ENCODE measurements around the gene ELK3. TPM values are rescaled to one million over a fixed set of nuclear protein-coding genes. Genes with fewer than 3 reads are reported as not detected.

ELK3 gene
- total and polyA plus RNA-seq, 7 donors = 3.7 to 13.9 (median 9.6) TPM

DNA sequence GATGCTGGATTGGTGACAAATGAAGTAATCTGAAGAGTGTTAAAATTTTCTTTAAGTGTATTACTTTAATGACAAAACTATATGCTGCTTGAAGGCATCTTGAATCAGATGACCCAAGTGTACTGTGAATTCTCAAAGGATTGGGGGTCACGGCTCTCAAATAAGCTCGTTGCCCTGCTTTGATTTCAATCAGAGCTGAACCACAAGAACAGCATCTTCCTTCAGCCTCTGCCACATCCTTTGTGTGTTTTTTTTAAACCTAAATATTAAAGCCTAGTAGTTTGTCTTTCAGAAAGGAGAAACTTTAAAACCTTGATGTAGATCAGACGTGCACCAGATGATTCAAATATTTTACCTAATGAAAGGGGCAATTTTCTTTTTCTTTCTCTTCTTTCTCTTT, 11.7 kb downstream of the ELK3 start:
- TF ChIP-seq, protein P1, sequence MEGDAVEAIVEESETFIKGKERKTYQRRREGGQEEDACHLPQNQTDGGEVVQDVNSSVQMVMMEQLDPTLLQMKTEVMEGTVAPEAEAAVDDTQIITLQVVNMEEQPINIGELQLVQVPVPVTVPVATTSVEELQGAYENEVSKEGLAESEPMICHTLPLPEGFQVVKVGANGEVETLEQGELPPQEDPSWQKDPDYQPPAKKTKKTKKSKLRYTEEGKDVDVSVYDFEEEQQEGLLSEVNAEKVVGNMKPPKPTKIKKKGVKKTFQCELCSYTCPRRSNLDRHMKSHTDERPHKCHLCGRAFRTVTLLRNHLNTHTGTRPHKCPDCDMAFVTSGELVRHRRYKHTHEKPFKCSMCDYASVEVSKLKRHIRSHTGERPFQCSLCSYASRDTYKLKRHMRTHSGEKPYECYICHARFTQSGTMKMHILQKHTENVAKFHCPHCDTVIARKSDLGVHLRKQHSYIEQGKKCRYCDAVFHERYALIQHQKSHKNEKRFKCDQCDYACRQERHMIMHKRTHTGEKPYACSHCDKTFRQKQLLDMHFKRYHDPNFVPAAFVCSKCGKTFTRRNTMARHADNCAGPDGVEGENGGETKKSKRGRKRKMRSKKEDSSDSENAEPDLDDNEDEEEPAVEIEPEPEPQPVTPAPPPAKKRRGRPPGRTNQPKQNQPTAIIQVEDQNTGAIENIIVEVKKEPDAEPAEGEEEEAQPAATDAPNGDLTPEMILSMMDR (IDR thresholded peaks at IDR 0.05) = no peak
- Histone ChIP-seq H3K9me3 (no peaks in the 10 kb centered on the region), H3K36me3 (ENCODE audit: insufficient read depth in 1 of 2, low read depth in 1 of 2) (no peaks in the 10 kb centered on the region), H3K27me3 (ENCODE audit: insufficient read depth in 3 of 3, low read length in 2 of 3) (peaks cover 0 to 7% (median 2%) of the 10 kb centered on the region in 3 donors), H3K4me1 (peaks cover 5% of the 10 kb centered on the region), H3K27ac (no peak overlapping the region), H3K4me3 (no peak overlapping the region)
- DNase-seq = no peak
- 54 to 57% (median 56%) methylated on average over 3 of the region's 3 CpGs for WGBS, 3 donors
- intact Hi-C loops (cut with DNase I) = no loop called here
- ATAC-seq = no peak

DNA sequence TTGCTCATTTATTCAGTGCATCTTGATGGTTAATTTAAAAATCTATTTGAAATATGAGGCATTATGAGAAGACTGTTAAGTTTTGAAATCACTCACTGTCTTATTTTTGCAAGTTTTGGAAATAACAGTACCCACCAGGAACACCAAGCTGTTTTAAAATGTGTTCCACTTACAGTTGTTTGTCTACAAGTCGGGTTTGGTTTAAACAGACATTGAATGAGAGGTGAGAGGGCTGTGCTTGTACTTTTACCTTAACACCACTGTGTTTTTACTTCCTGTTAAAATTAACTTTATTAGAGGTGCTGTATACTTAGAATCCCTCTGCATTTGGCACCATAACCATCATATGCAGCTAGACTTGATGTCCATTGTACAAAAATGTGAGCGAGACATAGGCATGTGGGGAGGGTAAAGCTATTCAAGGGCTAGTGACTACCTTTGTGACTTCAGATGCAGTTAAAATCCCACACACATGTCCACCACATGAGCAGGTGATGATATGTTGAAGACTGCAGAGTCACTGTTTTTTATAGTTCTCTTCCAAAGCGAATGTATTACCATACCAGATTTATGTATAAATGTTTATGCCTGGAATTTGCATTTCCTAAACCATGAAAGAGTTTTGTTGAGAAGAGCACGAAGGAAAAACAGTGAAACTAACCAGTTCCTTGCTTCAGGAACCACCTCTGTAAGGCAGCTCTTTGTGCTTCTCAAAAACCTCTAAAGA, 12.9 kb downstream of the ELK3 start:
- Histone ChIP-seq H3K27me3 (ENCODE audit: insufficient read depth in 3 of 3, low read length in 2 of 3) (peaks cover 0 to 7% (median 2%) of the 10 kb centered on the region in 3 donors), H3K4me3 (no peak overlapping the region), H3K4me1 (peaks cover 6% of the 10 kb centered on the region), H3K36me3 (ENCODE audit: insufficient read depth in 1 of 2, low read depth in 1 of 2) (no peaks in the 10 kb centered on the region), H3K9me3 (no peaks in the 10 kb centered on the region), H3K27ac (no peak overlapping the region)
- ATAC-seq (no peak), DNase-seq (no peak)
- TF ChIP-seq, protein P1 (IDR thresholded peaks at IDR 0.05) = no peak
- intact Hi-C loops (cut with DNase I) = no loop called here
- WGBS, 3 donors = 71 to 82% (median 78%) methylated on average over 4 of the region's 4 CpGs

DNA sequence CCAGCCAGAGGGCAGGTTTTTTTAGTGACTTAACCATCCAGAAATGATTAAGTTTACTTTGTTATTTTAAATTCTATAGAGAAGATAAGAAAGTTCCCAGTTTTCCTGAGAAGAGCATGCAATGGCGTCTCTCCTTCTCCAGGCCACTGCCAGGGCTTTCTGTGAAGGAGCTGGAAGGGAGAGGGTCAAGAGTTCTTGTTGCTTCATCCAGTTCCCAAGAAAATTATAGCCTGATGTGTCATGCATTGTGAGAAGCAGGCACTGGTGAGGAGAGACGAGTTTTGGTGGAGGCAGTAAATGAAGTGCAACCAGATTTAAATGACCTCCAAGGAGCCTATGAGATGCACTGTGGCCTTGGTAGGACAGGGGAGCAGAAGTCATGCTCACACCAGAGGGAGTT, 14.2 kb downstream of the ELK3 start:
- intact Hi-C loops (cut with DNase I) = no loop called here
- Histone ChIP-seq H3K27me3 (ENCODE audit: insufficient read depth in 3 of 3, low read length in 2 of 3) (peaks cover 0 to 7% (median 0%) of the 10 kb centered on the region in 3 donors), H3K9me3 (no peaks in the 10 kb centered on the region), H3K27ac (no peak overlapping the region), H3K36me3 (ENCODE audit: insufficient read depth in 1 of 2, low read depth in 1 of 2) (no peaks in the 10 kb centered on the region), H3K4me1 (peaks cover 6% of the 10 kb centered on the region), H3K4me3 (no peak overlapping the region)
- TF ChIP-seq, protein P1 (IDR thresholded peaks at IDR 0.05) = no peak
- ATAC-seq (no peak), DNase-seq (no peak)
- whole genome bisulfite sequencing, 3 donors = 51 to 61% (median 55%) methylated on average over 2 of the region's 2 CpGs

DNA sequence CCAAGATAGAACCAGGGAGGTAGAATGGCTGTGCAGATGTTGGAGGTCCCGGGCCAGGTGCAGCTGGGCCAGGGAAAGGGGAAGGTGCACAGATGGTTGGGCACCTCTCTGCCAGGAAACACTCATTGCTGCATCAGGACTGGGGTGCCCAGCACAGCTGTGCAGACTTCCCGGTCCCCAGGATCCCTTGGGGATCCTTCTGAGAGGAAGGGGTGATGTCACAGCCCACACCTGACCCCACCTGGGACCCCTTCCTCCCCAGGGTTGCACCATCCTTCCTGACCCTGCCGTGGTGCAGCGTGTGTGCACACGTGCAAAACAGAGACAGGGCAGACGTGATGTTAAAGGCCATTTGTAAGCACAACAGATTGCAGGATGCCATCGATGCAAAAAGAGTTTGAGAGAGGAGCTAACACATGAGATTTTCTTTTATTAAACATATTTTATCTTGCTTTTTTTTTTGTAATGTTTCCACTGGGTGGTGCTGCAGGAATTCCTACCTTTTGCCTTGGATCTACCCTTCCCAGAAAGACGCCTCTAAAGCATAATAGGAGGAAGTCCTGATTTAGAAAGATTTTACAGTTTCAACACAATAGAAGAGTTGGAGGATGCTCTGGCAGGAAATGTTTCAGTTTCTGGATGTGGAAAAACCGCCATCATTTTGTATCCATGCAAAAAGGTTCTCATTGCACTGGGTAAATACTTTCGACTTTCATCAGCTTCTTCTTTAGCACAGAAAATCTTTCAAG, 14.8 kb downstream of the ELK3 start:
- H3K36me3 ChIP-seq (ENCODE audit: insufficient read depth in 1 of 2, low read depth in 1 of 2) = no peaks in the 10 kb centered on the region
- peaks cover 0 to 7% (median 0%) of the 10 kb centered on the region in 3 donors for H3K27me3 ChIP-seq (ENCODE audit: insufficient read depth in 3 of 3, low read length in 2 of 3)
- DNase-seq (peak in 1 of 2 donors; percentile 55), ATAC-seq (peak in 1 of 4 donors; percentile 46)
- H3K27ac ChIP-seq = peak overlapping the region; percentile 18
- H3K4me1 ChIP-seq = peaks cover 6% of the 10 kb centered on the region
- WGBS, 3 donors = 42 to 55% (median 52%) methylated on average over 10 of the region's 10 CpGs
- intact Hi-C loops (cut with DNase I) = no loop called here
- TF ChIP-seq, protein P1 (IDR thresholded peaks at IDR 0.05) = no peak
- no peak overlapping the region for H3K4me3 ChIP-seq
- no peaks in the 10 kb centered on the region for H3K9me3 ChIP-seq

Data from psoas muscle (tissue), 8 donors.